A673 (cell line): ENCODE data around the gene RAET1E.

ENCODE experiments used
- CTCF ChIP-seq: fragments of 300-800, 200-600 bp; sonication (generic); conservative IDR thresholded peaks from 2 replicates; pipeline ENCODE4 v1.5.1; 2017; ENCODE audit warnings: low read depth, mild to moderate bottlenecking, antibody characterized with exemption, low read length, moderate library complexity, mixed read lengths
- EZH2 ChIP-seq: fragments of 200-600 bp; sonication (generic); IDR thresholded peaks from 2 replicates; pipeline ENCODE4 v1.6.1; 2017; ENCODE audit warnings: borderline replicate concordance, low read depth, mild to moderate bottlenecking, mixed read lengths, antibody characterized with exemption, low read length; ENCODE audit not compliant: poor library complexity, severe bottlenecking

GRCh38 chr6:149901444-149902140 is 3.7 kb upstream of the RAET1E start:
- TF ChIP-seq CTCF: no peak
- no peak for TF ChIP-seq EZH2
